Endothelial cell (in vitro differentiated cells): ENCODE results near the gene TSHZ2. TPM values are rescaled to one million over a fixed set of nuclear protein-coding genes. Genes with fewer than 3 reads are reported as not detected.

Experiments
- DNase-seq: peaks from one replicate; pipeline ENCODE4 v3.0.0; 2021; ENCODE audit warnings: low spot score
- H3K27ac Mint-ChIP-seq: one replicate; pipeline ENCODE4 v1.8.0; 2021; ENCODE audit warnings: mixed read lengths, inconsistent platforms; ENCODE audit not compliant: unreplicated experiment
- H3K27me3 Mint-ChIP-seq: one replicate; pipeline ENCODE4 v1.8.0; 2021; ENCODE audit warnings: mild to moderate bottlenecking, moderate library complexity, mixed read lengths, inconsistent platforms; ENCODE audit not compliant: unreplicated experiment
- H3K36me3 Mint-ChIP-seq: one replicate; pipeline ENCODE4 v1.8.0; 2021; ENCODE audit warnings: mild to moderate bottlenecking, low read depth, mixed read lengths, inconsistent platforms; ENCODE audit not compliant: unreplicated experiment
- H3K4me1 Mint-ChIP-seq: one replicate; pipeline ENCODE4 v1.8.0; 2021; ENCODE audit warnings: mild to moderate bottlenecking, mixed read lengths, inconsistent platforms; ENCODE audit not compliant: unreplicated experiment
- H3K4me3 Mint-ChIP-seq: one replicate; pipeline ENCODE4 v1.8.0; 2021; ENCODE audit warnings: mild to moderate bottlenecking, mixed read lengths, inconsistent platforms; ENCODE audit not compliant: unreplicated experiment
- H3K9me3 Mint-ChIP-seq: one replicate; pipeline ENCODE4 v1.8.0; 2021; ENCODE audit warnings: mixed read lengths, inconsistent platforms; ENCODE audit not compliant: unreplicated experiment
- total RNA-seq: library from RNA; stranded (reverse); fragmentation: NEBNext Ultra II Directional; extraction: Animal tissue kit (Norgen Biotek cat#: 25700); gene quantifications from one replicate; pipeline ENCODE4 v1.2.1, GENCODE V29; 2021; ENCODE audit not compliant: unreplicated experiment
- TF ChIP-seq, protein P1 (sequence below): fragments of 200-600 bp; sonication (generic); IDR thresholded peaks from one replicate; pipeline ENCODE4 v1.5.0; 2021; ENCODE audit warnings: antibody characterized with exemption; ENCODE audit not compliant: unreplicated experiment

Gene TSHZ2
- total RNA-seq, 1 donor from 2014 or later = 2.3 TPM

DNA sequence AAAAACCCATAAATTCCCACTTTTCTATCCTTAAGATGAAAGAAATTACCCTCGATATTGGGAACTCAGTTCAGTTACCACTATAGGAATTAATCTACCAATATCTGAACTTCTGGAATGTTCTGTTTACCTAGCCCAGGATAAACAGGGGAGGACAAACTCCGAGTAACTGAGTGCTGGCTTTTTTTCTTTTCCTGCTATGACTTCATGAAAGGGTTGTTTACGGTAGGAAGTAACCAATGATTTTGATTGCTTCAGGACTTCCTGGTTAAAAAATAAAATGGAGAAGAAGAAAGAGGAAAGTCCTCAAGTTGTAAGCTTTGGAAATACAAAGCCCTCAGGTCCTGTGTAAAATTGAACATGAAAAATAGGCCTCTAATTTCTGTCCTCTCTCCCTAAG, 453.8 kb downstream of the TSHZ2 start:
- Mint-ChIP-seq H3K4me1 (peaks cover 5% of the 10 kb centered on the region), H3K27ac (no peak overlapping the region), H3K4me3 (no peak overlapping the region), H3K27me3 (peaks cover 1% of the 10 kb centered on the region), H3K36me3 (no peaks in the 10 kb centered on the region), H3K9me3 (no peaks in the 10 kb centered on the region)
- no peak for DNase-seq
- TF ChIP-seq, protein P1, sequence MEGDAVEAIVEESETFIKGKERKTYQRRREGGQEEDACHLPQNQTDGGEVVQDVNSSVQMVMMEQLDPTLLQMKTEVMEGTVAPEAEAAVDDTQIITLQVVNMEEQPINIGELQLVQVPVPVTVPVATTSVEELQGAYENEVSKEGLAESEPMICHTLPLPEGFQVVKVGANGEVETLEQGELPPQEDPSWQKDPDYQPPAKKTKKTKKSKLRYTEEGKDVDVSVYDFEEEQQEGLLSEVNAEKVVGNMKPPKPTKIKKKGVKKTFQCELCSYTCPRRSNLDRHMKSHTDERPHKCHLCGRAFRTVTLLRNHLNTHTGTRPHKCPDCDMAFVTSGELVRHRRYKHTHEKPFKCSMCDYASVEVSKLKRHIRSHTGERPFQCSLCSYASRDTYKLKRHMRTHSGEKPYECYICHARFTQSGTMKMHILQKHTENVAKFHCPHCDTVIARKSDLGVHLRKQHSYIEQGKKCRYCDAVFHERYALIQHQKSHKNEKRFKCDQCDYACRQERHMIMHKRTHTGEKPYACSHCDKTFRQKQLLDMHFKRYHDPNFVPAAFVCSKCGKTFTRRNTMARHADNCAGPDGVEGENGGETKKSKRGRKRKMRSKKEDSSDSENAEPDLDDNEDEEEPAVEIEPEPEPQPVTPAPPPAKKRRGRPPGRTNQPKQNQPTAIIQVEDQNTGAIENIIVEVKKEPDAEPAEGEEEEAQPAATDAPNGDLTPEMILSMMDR = no peak

DNA sequence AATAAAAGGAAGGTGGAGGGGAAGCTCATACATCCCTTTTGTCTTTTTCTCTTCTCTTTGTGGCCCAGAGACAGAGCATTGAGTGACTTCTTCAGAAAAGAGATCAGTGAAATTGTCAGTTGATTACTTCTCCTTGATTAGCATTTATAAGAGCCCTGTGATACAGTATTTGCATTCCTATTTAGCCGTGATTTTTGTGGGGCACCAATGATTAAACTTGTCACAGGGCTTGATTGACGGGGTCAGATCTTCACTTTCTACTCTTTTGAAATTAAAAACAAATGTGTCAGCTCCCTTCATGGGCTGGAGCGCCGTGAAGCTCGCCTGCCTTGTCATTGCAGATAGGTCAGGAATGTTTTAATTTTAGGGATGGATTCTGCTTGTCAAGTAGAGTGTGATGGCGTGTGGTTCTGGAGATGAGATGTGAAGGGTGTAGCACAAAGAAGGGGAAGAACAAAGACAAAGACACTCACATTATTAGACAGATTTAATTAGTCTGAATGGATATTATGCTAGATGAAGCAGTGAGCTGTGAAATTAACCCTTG, 454.7 kb downstream of the TSHZ2 start:
- Mint-ChIP-seq H3K9me3 (no peaks in the 10 kb centered on the region), H3K27me3 (no peaks in the 10 kb centered on the region), H3K36me3 (no peaks in the 10 kb centered on the region), H3K4me3 (no peak overlapping the region), H3K27ac (no peak overlapping the region), H3K4me1 (peaks cover 5% of the 10 kb centered on the region)
- TF ChIP-seq, protein P1 = no peak
- DNase-seq = no peak

DNA sequence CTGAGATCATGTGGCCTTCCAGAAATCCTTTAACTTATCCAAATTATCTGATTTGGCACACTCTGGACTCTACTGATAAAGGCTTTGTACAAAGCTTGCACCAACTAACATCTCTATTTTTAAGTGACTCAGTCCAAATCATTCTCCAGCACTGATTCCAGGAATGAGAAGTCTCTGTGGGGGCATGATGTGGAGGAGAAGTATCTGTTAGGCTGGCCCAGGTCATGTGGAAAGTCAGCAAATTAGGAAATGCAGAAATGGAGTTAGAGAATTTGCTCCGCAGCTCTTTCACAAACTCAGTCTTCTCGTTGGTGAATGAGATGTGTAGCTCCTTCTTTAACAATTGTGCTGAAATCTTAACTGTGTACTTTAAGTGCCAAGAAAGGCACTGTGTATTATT, 455.8 kb downstream of the TSHZ2 start:
- H3K4me1 Mint-ChIP-seq = peaks cover 5% of the 10 kb centered on the region

DNA sequence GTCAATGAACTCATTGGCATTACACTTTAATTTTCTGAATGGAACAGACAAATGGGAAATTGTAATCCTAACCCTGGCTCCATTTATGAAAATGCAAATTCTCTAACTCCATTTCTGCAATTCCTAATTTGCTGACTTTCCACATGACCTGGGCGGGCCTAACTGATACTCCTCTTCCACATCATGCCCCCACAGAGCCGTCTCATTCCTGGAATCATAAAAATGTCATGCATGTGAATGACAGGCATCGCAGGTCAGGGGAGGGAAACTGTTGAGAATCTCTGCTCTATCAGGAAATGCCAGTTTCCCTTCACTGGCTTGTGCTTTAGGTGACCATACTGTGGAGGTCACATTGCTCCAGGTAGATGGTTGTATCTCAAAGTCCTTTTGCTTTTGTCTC, 456.4 kb downstream of the TSHZ2 start:
- H3K36me3 Mint-ChIP-seq = no peaks in the 10 kb centered on the region
- TF ChIP-seq, protein P1 = no peak
- H3K4me1 Mint-ChIP-seq = peaks cover 5% of the 10 kb centered on the region
- no peak overlapping the region for H3K4me3 Mint-ChIP-seq
- no peaks in the 10 kb centered on the region for H3K9me3 Mint-ChIP-seq
- no peak overlapping the region for H3K27ac Mint-ChIP-seq
- H3K27me3 Mint-ChIP-seq = no peaks in the 10 kb centered on the region
- DNase-seq = no peak

More for the DNA sequence above, 455.8 kb downstream of the TSHZ2 start:
- Mint-ChIP-seq H3K9me3 (no peaks in the 10 kb centered on the region), H3K27ac (no peak overlapping the region), H3K36me3 (no peaks in the 10 kb centered on the region), H3K4me3 (no peak overlapping the region), H3K27me3 (no peaks in the 10 kb centered on the region)
- DNase-seq = no peak
- TF ChIP-seq, protein P1 = no peak

DNA sequence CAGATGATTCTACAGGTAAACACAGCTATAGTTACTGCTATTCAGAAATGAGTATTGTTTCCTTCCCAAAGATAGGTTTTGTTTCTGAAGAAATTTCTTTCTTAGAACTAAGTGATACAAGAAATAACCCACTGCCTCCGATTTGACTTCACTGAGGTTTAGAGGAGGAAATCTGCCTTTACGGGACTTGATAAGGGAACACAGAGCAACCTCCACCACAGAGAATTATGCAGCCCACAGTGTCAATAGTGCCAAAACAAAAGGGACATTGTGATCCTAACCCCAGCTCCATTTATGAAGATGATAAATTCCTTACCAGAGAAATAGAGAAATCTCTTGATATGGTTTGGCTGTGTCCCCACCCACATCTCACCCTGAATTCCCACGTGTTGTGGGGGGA, 456.8 kb downstream of the TSHZ2 start:
- H3K4me3 Mint-ChIP-seq = no peak overlapping the region
- no peak for DNase-seq

More for the DNA sequence above, 456.8 kb downstream of the TSHZ2 start:
- Mint-ChIP-seq H3K9me3 (no peaks in the 10 kb centered on the region), H3K4me1 (peaks cover 5% of the 10 kb centered on the region), H3K27me3 (no peaks in the 10 kb centered on the region), H3K36me3 (no peaks in the 10 kb centered on the region), H3K27ac (no peak overlapping the region)
- TF ChIP-seq, protein P1 = no peak
